ENCODE measurements around the gene TSKS.

TSKS gene

GRCh38 chr19:49700563-49700962, 62.5 kb downstream of the TSKS start:
- H3K4me1 ChIP-seq (ENCODE audit: insufficient read depth, low read length, poor library complexity, severe bottlenecking): no peaks in the 10 kb centered on the region
- no peak overlapping the region for H2AFZ ChIP-seq (ENCODE audit: low read length)
- no peak for TF ChIP-seq EZH2phosphoT487 (IDR thresholded peaks at IDR 0.05; ENCODE audit: borderline replicate concordance)
- TF ChIP-seq CTCF (conservative IDR thresholded peaks at IDR 0.05; ENCODE audit: low read length): no peak
- H3K4me2 ChIP-seq (ENCODE audit: low read depth, low read length, poor library complexity, severe bottlenecking): no peak overlapping the region
- H4K20me1 ChIP-seq (ENCODE audit: insufficient read depth, low read length, poor library complexity, severe bottlenecking): no peaks in the 10 kb centered on the region
- H3K4me3 ChIP-seq (ENCODE audit: low read length, poor library complexity, severe bottlenecking): no peak overlapping the region
- H3K27me3 ChIP-seq (ENCODE audit: insufficient read depth, low read length, poor library complexity, severe bottlenecking): no peaks in the 10 kb centered on the region
- no peaks in the 10 kb centered on the region for H3K79me2 ChIP-seq (ENCODE audit: insufficient read depth, low read length)
- no peak overlapping the region for H3K9ac ChIP-seq (ENCODE audit: low read depth, low read length, poor library complexity, severe bottlenecking)
- H3K9me3 ChIP-seq (ENCODE audit: insufficient read depth, low read depth, low read length): no peaks in the 10 kb centered on the region
- H3K9me2 ChIP-seq (replicated peaks; ENCODE audit: low read depth, low read length): no peaks in the 10 kb centered on the region
- no peaks in the 10 kb centered on the region for H3K36me3 ChIP-seq (ENCODE audit: insufficient read depth, low read length)
- no peaks in the 10 kb centered on the region for H3F3A ChIP-seq (ENCODE audit: low read depth)

DNA sequence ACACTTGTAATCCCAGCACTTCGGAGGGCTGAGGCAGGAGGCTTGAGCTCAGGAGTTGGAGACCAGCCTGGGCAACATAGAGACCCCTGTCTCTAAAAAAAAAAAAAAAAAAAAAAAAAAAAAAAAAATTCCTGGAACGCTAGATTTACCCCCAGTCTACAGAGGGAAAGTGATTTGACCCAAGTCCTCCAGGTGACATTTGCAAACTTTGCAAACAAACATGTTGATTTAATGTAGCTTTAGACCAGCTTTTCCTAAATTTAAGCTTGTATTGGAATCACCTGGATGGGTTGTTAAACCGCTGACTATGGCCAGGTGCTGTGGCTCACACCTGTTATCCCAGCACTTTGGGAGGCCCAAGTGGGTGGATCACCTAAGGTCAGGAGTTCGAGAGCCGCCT, 63.7 kb downstream of the TSKS start:
- H3K4me2 ChIP-seq (ENCODE audit: low read depth, low read length, poor library complexity, severe bottlenecking): no peak overlapping the region

DNA sequence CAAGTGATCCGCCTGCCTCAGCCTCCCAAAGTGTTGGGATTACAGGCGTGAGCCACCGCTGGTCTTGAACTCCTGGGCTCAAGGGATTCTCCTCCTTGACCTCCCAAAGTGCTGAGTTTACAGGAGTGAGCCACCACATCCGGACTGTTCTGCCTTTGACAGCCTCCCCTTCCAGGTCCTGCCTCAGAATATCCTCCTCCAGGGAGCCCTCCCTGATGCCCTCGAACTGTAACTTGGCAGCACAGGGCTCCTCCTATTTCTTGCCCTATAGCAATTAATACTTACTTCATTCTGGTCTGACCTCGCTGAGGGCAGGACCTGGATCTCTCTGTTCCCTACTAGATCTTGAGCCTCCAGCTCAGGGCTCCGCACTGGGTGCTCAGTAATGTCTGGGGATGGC, 66.2 kb downstream of the TSKS start:
- no peaks in the 10 kb centered on the region for H3K4me1 ChIP-seq (ENCODE audit: insufficient read depth, low read length, poor library complexity, severe bottlenecking)
- TF ChIP-seq EZH2phosphoT487 (IDR thresholded peaks at IDR 0.05; ENCODE audit: borderline replicate concordance) (no peak), CTCF (conservative IDR thresholded peaks at IDR 0.05; ENCODE audit: low read length) (no peak)
- no peaks in the 10 kb centered on the region for H4K20me1 ChIP-seq (ENCODE audit: insufficient read depth, low read length, poor library complexity, severe bottlenecking)
- no peaks in the 10 kb centered on the region for H3K36me3 ChIP-seq (ENCODE audit: insufficient read depth, low read length)
- no peak overlapping the region for H3K4me3 ChIP-seq (ENCODE audit: low read length, poor library complexity, severe bottlenecking)
- no peaks in the 10 kb centered on the region for H3F3A ChIP-seq (ENCODE audit: low read depth)
- H3K9ac ChIP-seq (ENCODE audit: low read depth, low read length, poor library complexity, severe bottlenecking): no peak overlapping the region
- no peak overlapping the region for H2AFZ ChIP-seq (ENCODE audit: low read length)
- H3K9me3 ChIP-seq (ENCODE audit: insufficient read depth, low read depth, low read length): no peaks in the 10 kb centered on the region
- H3K9me2 ChIP-seq (replicated peaks; ENCODE audit: low read depth, low read length): no peaks in the 10 kb centered on the region
- H3K79me2 ChIP-seq (ENCODE audit: insufficient read depth, low read length): no peaks in the 10 kb centered on the region
- H3K27me3 ChIP-seq (ENCODE audit: insufficient read depth, low read length, poor library complexity, severe bottlenecking): no peaks in the 10 kb centered on the region
- no peak overlapping the region for H3K4me2 ChIP-seq (ENCODE audit: low read depth, low read length, poor library complexity, severe bottlenecking)

More for the DNA sequence above, 63.7 kb downstream of the TSKS start:
- no peaks in the 10 kb centered on the region for H3K27me3 ChIP-seq (ENCODE audit: insufficient read depth, low read length, poor library complexity, severe bottlenecking)
- no peaks in the 10 kb centered on the region for H3F3A ChIP-seq (ENCODE audit: low read depth)
- H3K9me2 ChIP-seq (replicated peaks; ENCODE audit: low read depth, low read length): no peaks in the 10 kb centered on the region
- H3K4me1 ChIP-seq (ENCODE audit: insufficient read depth, low read length, poor library complexity, severe bottlenecking): no peaks in the 10 kb centered on the region
- no peaks in the 10 kb centered on the region for H3K36me3 ChIP-seq (ENCODE audit: insufficient read depth, low read length)
- H4K20me1 ChIP-seq (ENCODE audit: insufficient read depth, low read length, poor library complexity, severe bottlenecking): no peaks in the 10 kb centered on the region
- H3K4me3 ChIP-seq (ENCODE audit: low read length, poor library complexity, severe bottlenecking): no peak overlapping the region
- no peak overlapping the region for H2AFZ ChIP-seq (ENCODE audit: low read length)
- no peaks in the 10 kb centered on the region for H3K9me3 ChIP-seq (ENCODE audit: insufficient read depth, low read depth, low read length)
- no peaks in the 10 kb centered on the region for H3K79me2 ChIP-seq (ENCODE audit: insufficient read depth, low read length)
- TF ChIP-seq CTCF (conservative IDR thresholded peaks at IDR 0.05; ENCODE audit: low read length): no peak
- TF ChIP-seq EZH2phosphoT487 (IDR thresholded peaks at IDR 0.05; ENCODE audit: borderline replicate concordance): no peak
- H3K9ac ChIP-seq (ENCODE audit: low read depth, low read length, poor library complexity, severe bottlenecking): no peak overlapping the region

Data from Loucy (cell line).